ENCODE measurements around the gene CLCF1. TPM values are rescaled to one million over a fixed set of nuclear protein-coding genes. Genes with fewer than 3 reads are reported as not detected.

Gene CLCF1
- total and polyA plus RNA-seq, 10 of the 15 experiments (the other 5 are each of a cell fraction or from before 2014, with no cell fraction given) = 0.16 to 2.1 (median 0.63) TPM; not detected in 1

DNA sequence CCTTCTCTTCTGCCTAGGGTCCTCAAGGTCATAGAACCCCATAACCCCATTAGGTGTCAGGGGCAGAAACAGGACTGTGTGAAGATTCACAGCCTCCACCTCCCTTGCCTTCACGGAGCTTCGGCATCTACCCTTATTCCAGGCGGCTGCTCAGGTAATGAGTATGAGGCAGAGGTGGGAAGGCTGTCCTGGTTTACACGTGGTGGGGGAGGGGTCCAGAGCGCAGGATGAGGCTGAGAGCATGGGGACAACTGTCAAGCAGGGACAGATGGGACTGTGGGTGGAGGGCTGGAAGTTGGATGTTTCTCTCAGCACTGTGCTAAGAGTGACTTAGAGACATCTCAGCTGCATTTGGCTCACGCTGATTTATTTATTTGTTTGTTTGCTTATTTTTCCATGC lies 14.1 kb upstream of the CLCF1 start:
- FAIRE-seq = no peak
- RAD21 ChIA-PET (ENCODE audit: unreplicated experiment) = interaction anchor here (0.5 to 15.0 kb wide), 5 partner anchors 34 to 284 kb away, joined by 3 to 525 read pairs (median 4); partner anchors contain the start of genes PITPNM1 and POLD4
- peaks cover 0 to 3% of the 10 kb centered on the region in 2 experiments; a peak in 2 of 4 replicates for H3K27me3 ChIP-seq (replicated peaks in 1 of 2; ENCODE audit: control insufficient read depth in 2 of 2, insufficient read depth in 2 of 2, low read length in 1 of 2)
- H3K9ac ChIP-seq (ENCODE audit: control insufficient read depth, insufficient read depth, low read length) = no peak overlapping the region
- no peak for ATAC-seq
- SMC1A ChIA-PET (ENCODE audit: uncharacterized antibody, unreplicated experiment) = interaction anchor here (0.9 to 21.3 kb wide), 4 partner anchors 31 to 83 kb away, joined by 3 to 646 read pairs (median 102); partner anchors contain the start of gene POLD4
- no peak for TF ChIP-seq NBN (IDR thresholded peaks at IDR 0.05)
- TF ChIP-seq STAT1 (conservative IDR thresholded peaks at IDR 0.05) = no peak
- TF ChIP-seq, protein P1, sequence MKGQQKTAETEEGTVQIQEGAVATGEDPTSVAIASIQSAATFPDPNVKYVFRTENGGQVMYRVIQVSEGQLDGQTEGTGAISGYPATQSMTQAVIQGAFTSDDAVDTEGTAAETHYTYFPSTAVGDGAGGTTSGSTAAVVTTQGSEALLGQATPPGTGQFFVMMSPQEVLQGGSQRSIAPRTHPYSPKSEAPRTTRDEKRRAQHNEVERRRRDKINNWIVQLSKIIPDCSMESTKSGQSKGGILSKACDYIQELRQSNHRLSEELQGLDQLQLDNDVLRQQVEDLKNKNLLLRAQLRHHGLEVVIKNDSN (IDR thresholded peaks at IDR 0.05; ENCODE audit: borderline replicate concordance, extremely low read length, insufficient read depth, low read depth, low read length) = no peak
- no peak for TF ChIP-seq POLR2A (IDR thresholded peaks at IDR 0.05; ENCODE audit: low read depth, low read length)
- TF ChIP-seq SREBF2 (IDR thresholded peaks at IDR 0.05; ENCODE audit: low read length) = no peak
- TF ChIP-seq MTA3 (IDR thresholded peaks at IDR 0.05; ENCODE audit: borderline replicate concordance, low read length) = no peak
- TF ChIP-seq, protein P2, sequence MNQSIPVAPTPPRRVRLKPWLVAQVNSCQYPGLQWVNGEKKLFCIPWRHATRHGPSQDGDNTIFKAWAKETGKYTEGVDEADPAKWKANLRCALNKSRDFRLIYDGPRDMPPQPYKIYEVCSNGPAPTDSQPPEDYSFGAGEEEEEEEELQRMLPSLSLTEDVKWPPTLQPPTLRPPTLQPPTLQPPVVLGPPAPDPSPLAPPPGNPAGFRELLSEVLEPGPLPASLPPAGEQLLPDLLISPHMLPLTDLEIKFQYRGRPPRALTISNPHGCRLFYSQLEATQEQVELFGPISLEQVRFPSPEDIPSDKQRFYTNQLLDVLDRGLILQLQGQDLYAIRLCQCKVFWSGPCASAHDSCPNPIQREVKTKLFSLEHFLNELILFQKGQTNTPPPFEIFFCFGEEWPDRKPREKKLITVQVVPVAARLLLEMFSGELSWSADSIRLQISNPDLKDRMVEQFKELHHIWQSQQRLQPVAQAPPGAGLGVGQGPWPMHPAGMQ (IDR thresholded peaks at IDR 0.05; ENCODE audit: borderline replicate concordance) = no peak
- TF ChIP-seq KLF5 (IDR thresholded peaks at IDR 0.05; ENCODE audit: partially characterized antibody) = no peak
- no peak for TF ChIP-seq SMAD5 (IDR thresholded peaks at IDR 0.05; ENCODE audit: low read depth)
- TF ChIP-seq BACH1 (IDR thresholded peaks at IDR 0.05; ENCODE audit: borderline replicate concordance) = no peak
- TF ChIP-seq, protein P3, sequence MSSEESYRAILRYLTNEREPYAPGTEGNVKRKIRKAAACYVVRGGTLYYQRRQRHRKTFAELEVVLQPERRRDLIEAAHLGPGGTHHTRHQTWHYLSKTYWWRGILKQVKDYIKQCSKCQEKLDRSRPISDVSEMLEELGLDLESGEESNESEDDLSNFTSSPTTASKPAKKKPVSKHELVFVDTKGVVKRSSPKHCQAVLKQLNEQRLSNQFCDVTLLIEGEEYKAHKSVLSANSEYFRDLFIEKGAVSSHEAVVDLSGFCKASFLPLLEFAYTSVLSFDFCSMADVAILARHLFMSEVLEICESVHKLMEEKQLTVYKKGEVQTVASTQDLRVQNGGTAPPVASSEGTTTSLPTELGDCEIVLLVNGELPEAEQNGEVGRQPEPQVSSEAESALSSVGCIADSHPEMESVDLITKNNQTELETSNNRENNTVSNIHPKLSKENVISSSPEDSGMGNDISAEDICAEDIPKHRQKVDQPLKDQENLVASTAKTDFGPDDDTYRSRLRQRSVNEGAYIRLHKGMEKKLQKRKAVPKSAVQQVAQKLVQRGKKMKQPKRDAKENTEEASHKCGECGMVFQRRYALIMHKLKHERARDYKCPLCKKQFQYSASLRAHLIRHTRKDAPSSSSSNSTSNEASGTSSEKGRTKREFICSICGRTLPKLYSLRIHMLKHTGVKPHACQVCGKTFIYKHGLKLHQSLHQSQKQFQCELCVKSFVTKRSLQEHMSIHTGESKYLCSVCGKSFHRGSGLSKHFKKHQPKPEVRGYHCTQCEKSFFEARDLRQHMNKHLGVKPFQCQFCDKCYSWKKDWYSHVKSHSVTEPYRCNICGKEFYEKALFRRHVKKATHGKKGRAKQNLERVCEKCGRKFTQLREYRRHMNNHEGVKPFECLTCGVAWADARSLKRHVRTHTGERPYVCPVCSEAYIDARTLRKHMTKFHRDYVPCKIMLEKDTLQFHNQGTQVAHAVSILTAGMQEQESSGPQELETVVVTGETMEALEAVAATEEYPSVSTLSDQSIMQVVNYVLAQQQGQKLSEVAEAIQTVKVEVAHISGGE (CRISPR knock-in tag; IDR thresholded peaks at IDR 0.05) = no peak
- no peak for TF ChIP-seq GATAD2B (conservative IDR thresholded peaks at IDR 0.05; ENCODE audit: low read depth)
- no peak for TF ChIP-seq HCFC1 (IDR thresholded peaks at IDR 0.05; ENCODE audit: low read length)
- TF ChIP-seq CREM (IDR thresholded peaks at IDR 0.05; ENCODE audit: low read depth) = no peak
- no peak for TF ChIP-seq TAF1 (IDR thresholded peaks at IDR 0.05; ENCODE audit: borderline replicate concordance, low read depth, low read length)
- peaks cover 4% of the 10 kb centered on the region for H3K4me1 ChIP-seq (ENCODE audit: control insufficient read depth, insufficient read depth, low read length)
- H4K20me1 ChIP-seq (ENCODE audit: control insufficient read depth, insufficient read depth) = no peaks in the 10 kb centered on the region
- H3K36me3 ChIP-seq (ENCODE audit: control insufficient read depth in 2 of 2, insufficient read depth in 2 of 2, low read length in 1 of 2) = no peaks in the 10 kb centered on the region
- H3K79me2 ChIP-seq (ENCODE audit: control insufficient read depth, insufficient read depth, low read length) = peaks cover 14% of the 10 kb centered on the region
- no peak overlapping the region for H3K4me3 ChIP-seq
- no peak for DNase-seq (ENCODE audit: low read depth, low spot score)
- H2AFZ ChIP-seq (ENCODE audit: control insufficient read depth, low read depth, low read length) = no peak overlapping the region
- intact Hi-C loops (cut with micrococcal nuclease; ENCODE audit: unreplicated experiment) = no loop called here
- in situ Hi-C loops (cut with MboI) = loop anchor here (5.0 kb wide), 1 partner anchor 35 kb away; the partner anchor contains the start of gene POLD4
- no peak overlapping the region for H3K4me2 ChIP-seq (ENCODE audit: control insufficient read depth, insufficient read depth)
- H3K27ac ChIP-seq (ENCODE audit: control insufficient read depth, insufficient read depth) = no peak overlapping the region
- CTCF ChIA-PET = interaction anchor here (1.0 to 25.5 kb wide), 4 partner anchors 20 to 67 kb away, joined by 4 to 1301 read pairs (median 242); partner anchors contain the start of genes CLCF1 and POLD4
- POLR2A ChIA-PET = interaction anchor here (0.9 to 2.2 kb wide), 3 partner anchors 32 to 305 kb away, joined by 3 to 8 read pairs (median 4); partner anchors contain the start of gene POLD4
- no peaks in the 10 kb centered on the region for H3K9me3 ChIP-seq (replicated peaks; ENCODE audit: control insufficient read depth, insufficient read depth, low read length)
- 62% methylated on average over 6 of the region's 6 CpGs for WGBS (ENCODE audit: insufficient coverage, insufficient replicate concordance, low lambda C conversion rate, missing lambda C conversion rate)
- no TSS peak for BruUV-seq (replicated peaks)
